Mesothelial cell of epicardium (in vitro differentiated cells): ENCODE measurements around the gene PTCH1. TPM values are rescaled to one million over a fixed set of nuclear protein-coding genes. Genes with fewer than 3 reads are reported as not detected.

Source experiments
- DNase-seq, 2 experiments: peaks; one replicate each; pipeline ENCODE4 v3.0.0; 2021; ENCODE audit warnings: low spot score in 2 of 2; ENCODE audit not compliant: unreplicated experiment in 2 of 2
- H3K27ac Mint-ChIP-seq: 2 replicates; pipeline ENCODE4 v1.8.0; 2021; ENCODE audit warnings: mixed read lengths
- H3K27me3 Mint-ChIP-seq: 2 replicates; pipeline ENCODE4 v1.8.0; 2021; ENCODE audit warnings: low read depth, mixed read lengths
- H3K36me3 Mint-ChIP-seq: 2 replicates; pipeline ENCODE4 v1.8.0; 2021; ENCODE audit warnings: mixed read lengths
- H3K4me1 Mint-ChIP-seq: 2 replicates; pipeline ENCODE4 v1.8.0; 2021; ENCODE audit warnings: mixed read lengths
- H3K4me3 Mint-ChIP-seq: 2 replicates; pipeline ENCODE4 v1.8.0; 2021; ENCODE audit warnings: mild to moderate bottlenecking, moderate library complexity, mixed read lengths
- H3K9me3 Mint-ChIP-seq: 2 replicates; pipeline ENCODE4 v1.8.0; 2021; ENCODE audit warnings: mixed read lengths
- total RNA-seq: library from RNA; stranded (reverse); gene quantifications from 3 replicates; pipeline ENCODE4 v1.2.1, GENCODE V29; 2021
- TF ChIP-seq, protein P1 (sequence below): fragments of 200-600 bp; sonication (generic); IDR thresholded peaks from one replicate; pipeline ENCODE4 v1.5.0; 2021; ENCODE audit warnings: antibody characterized with exemption; ENCODE audit not compliant: unreplicated experiment

The PTCH1 gene
- total RNA-seq, 1 donor from 2014 or later, result 36.1 TPM

- TF ChIP-seq, protein P1, sequence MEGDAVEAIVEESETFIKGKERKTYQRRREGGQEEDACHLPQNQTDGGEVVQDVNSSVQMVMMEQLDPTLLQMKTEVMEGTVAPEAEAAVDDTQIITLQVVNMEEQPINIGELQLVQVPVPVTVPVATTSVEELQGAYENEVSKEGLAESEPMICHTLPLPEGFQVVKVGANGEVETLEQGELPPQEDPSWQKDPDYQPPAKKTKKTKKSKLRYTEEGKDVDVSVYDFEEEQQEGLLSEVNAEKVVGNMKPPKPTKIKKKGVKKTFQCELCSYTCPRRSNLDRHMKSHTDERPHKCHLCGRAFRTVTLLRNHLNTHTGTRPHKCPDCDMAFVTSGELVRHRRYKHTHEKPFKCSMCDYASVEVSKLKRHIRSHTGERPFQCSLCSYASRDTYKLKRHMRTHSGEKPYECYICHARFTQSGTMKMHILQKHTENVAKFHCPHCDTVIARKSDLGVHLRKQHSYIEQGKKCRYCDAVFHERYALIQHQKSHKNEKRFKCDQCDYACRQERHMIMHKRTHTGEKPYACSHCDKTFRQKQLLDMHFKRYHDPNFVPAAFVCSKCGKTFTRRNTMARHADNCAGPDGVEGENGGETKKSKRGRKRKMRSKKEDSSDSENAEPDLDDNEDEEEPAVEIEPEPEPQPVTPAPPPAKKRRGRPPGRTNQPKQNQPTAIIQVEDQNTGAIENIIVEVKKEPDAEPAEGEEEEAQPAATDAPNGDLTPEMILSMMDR, result no peak
- Mint-ChIP-seq H3K27me3 (peaks cover 28% of the 10 kb centered on the region), H3K4me3 (peak overlapping the region; percentile 97), H3K36me3 (no peaks in the 10 kb centered on the region), H3K4me1 (peaks cover 37% of the 10 kb centered on the region), H3K9me3 (no peaks in the 10 kb centered on the region), H3K27ac (peak overlapping the region; percentile 98)
- DNase-seq, result peak; percentile 79 to 86
These were observed 7.6 kb downstream of the PTCH1 start for GRCh38 chr9:95508968-95509850.

DNA sequence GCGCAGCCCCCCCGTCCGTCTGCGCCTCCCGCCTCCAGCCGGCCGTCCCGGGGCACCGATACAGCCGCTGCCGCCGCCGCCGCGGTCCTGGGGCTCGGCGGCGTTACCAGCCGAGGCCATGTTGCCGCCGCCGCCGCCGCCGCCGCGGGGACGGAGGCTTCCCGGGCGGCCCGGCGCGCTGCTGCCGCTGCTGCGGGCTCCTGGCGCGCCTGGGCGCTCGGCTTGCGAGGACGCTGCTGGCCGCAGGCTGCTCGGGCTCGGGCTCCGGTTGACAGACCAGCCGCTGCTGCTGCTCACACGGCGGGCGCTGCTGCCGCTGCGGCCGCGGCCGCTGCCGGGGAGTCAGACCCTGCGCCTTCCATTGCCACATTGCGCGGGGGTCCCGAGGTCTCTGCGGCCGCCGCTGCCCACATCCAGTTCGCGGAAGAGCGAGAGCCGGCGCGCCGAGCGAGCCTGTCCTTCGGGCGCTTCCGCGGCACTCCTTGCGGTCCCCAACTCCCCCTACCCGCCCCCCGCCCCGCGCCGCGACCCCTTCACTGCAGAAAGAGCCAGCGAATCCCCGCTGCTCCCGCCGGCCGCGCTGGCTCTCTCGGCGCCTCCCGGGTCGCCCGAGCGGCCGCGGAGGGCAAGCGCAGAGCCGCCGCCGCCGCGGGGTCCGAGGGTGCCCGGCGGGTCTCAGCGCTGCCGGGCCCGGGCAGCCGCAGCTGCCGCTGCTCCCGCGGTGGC lies 8.4 kb downstream of the PTCH1 start:
- Mint-ChIP-seq H3K4me1 (peaks cover 40% of the 10 kb centered on the region), H3K9me3 (no peaks in the 10 kb centered on the region), H3K27ac (peak overlapping the region; percentile 61), H3K36me3 (no peaks in the 10 kb centered on the region), H3K4me3 (peak overlapping the region; percentile 97), H3K27me3 (peaks cover 20% of the 10 kb centered on the region)
- peak in 1 of 2 experiments; percentile 62 for DNase-seq
- TF ChIP-seq, protein P1, result no peak

DNA sequence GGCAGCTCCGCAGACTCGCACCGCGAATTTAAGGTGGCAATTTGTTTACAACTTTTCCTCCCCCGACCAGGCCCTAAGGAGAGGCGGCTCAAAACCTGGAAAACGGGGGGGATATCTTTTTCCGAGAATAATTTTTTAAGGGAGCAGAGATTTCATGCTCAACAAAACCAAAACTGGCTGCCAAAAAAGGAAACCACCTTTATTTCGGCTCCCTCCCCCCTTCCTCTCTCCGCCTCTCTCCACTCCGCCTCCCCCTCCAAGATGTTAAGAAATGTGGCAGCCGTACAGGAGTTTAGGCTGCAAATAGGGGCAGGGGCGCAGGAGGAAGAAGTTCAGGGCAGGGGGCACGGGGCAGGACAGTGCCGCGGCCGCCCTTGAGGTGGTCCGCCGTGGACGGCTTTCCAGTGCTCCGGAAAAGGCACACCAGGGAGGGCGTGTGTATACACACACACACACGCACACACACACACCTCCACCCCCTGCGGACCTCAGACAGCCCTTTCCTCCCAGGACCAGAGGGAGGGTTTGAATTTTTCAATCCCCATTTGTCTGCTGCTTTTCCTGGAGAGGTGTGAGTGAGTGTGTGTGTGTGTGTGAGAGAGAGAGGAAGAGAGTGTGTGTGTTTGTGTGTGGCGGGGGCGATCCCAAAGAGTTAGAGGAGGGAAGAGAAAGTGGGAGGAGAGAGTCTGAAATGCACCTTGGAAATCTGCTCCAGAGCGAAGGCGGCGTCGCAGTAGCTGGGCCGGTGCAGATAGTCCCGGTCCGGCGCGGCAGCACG lies 9.1 kb downstream of the PTCH1 start:
- peak in 1 of 2 experiments; percentile 55 for DNase-seq
- H3K4me1 Mint-ChIP-seq, result peaks cover 40% of the 10 kb centered on the region

GRCh38 chr9:95506678-95507463 lies 9.9 kb downstream of the PTCH1 start:
- Mint-ChIP-seq H3K9me3 (no peaks in the 10 kb centered on the region), H3K27ac (peak overlapping the region; percentile 97), H3K4me3 (peak overlapping the region; percentile 95), H3K36me3 (no peaks in the 10 kb centered on the region), H3K27me3 (peaks cover 5% of the 10 kb centered on the region), H3K4me1 (peaks cover 39% of the 10 kb centered on the region)
- TF ChIP-seq, protein P1, result no peak
- peak in 1 of 2 experiments; percentile 72 for DNase-seq

More for the DNA sequence above, 9.1 kb downstream of the PTCH1 start:
- peak overlapping the region; percentile 95 for H3K4me3 Mint-ChIP-seq
- no peaks in the 10 kb centered on the region for H3K36me3 Mint-ChIP-seq
- TF ChIP-seq, protein P1, result no peak
- H3K9me3 Mint-ChIP-seq, result no peaks in the 10 kb centered on the region
- H3K27me3 Mint-ChIP-seq, result peaks cover 13% of the 10 kb centered on the region
- H3K27ac Mint-ChIP-seq, result peak overlapping the region; percentile 97

DNA sequence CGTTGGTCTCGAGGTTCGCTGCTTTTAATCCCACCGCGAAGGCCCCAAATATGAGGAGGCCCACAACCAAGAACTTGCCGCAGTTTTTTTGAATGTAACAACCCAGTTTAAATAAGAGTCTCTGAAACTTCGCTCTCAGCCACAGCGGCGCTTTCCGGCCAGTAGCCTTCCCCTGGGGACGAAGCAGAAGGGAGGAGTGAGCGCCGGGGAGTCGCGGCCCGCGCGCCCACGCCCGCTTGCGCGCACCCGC lies 10.4 kb downstream of the PTCH1 start:
- Mint-ChIP-seq H3K9me3 (no peaks in the 10 kb centered on the region), H3K4me3 (peak overlapping the region; percentile 95), H3K27ac (peak overlapping the region; percentile 94), H3K27me3 (no peaks in the 10 kb centered on the region), H3K36me3 (no peaks in the 10 kb centered on the region), H3K4me1 (peaks cover 38% of the 10 kb centered on the region)
- TF ChIP-seq, protein P1, result no peak
- DNase-seq, result no peak
